Ascending aorta (tissue), 2 donors: Measurements from ENCODE around the gene RRAS. TPM values are rescaled to one million over a fixed set of nuclear protein-coding genes. Genes with fewer than 3 reads are reported as not detected.
A peak's percentile ranks its signal among the peaks of the same experiment; 100 is the strongest.

Source experiments
- DNase-seq, 2 donors: peaks; one replicate each; pipeline ENCODE4 v3.0.0-alpha.2; 2019; ENCODE audit warnings: low spot score in 2 of 2
- H3K27ac ChIP-seq, 2 donors: fragments of 200-600 bp; sonication (generic); one replicate each; pipeline ENCODE4 v1.5.1; 2016 to 2017; ENCODE audit warnings: mild to moderate bottlenecking in 1 of 2
- H3K27me3 ChIP-seq: fragments of 200-600 bp; sonication (generic); one replicate; pipeline ENCODE4 v1.5.1; 2017
- H3K36me3 ChIP-seq, 2 donors: fragments of 200-600 bp; sonication (generic); one replicate each; pipeline ENCODE4 v1.5.1; 2016
- H3K4me1 ChIP-seq, 2 donors: fragments of 200-600 bp; sonication (generic); one replicate each; pipeline ENCODE4 v1.5.1; 2016 to 2017; ENCODE audit warnings: mild to moderate bottlenecking in 1 of 2
- H3K4me3 ChIP-seq, 2 donors: fragments of 200-600 bp; sonication (generic); one replicate each; pipeline ENCODE4 v1.5.1; 2016 to 2017; ENCODE audit warnings: mild to moderate bottlenecking in 1 of 2
- H3K9me3 ChIP-seq, 2 donors: fragments of 200-600 bp; sonication (generic); one replicate each; pipeline ENCODE4 v1.5.1; 2016
- CTCF ChIP-seq, 3 experiments: fragments of 200-600 bp in 2 of 3; fragments of 450-650 bp in 1 of 3; sonication (generic) in 2 of 3; IDR thresholded peaks; one replicate each; pipeline ENCODE4 v1.5.1; 2016 to 2019; ENCODE audit warnings: antibody characterized with exemption in 3 of 3, mild to moderate bottlenecking in 1 of 3, moderate library complexity in 1 of 3
- intact Hi-C: fragments of 100-400 bp; cut with DNase I; formaldehyde crosslinking; loops from one replicate; pipeline ENCODE4 v1.15.1; 2023
- total RNA-seq: library from RNA; depleted of rRNA; stranded (reverse); fragments of >200 nt; gene quantifications from one replicate; pipeline ENCODE4 v1.1.0, GENCODE V29; 2016

Gene RRAS
- total RNA-seq, 1 donor from 2014 or later, result 161 TPM

- intact Hi-C loops, result no loop called here
- no peak for DNase-seq
- no peak overlapping the region for H3K27ac ChIP-seq
- peaks cover 48 to 56% of the 10 kb centered on the region in 2 donors for H3K36me3 ChIP-seq
- TF ChIP-seq CTCF (IDR thresholded peaks at IDR 0.05), result no peak
- H3K9me3 ChIP-seq, result no peaks in the 10 kb centered on the region
- H3K4me1 ChIP-seq, result no peaks in the 10 kb centered on the region
- no peaks in the 10 kb centered on the region for H3K27me3 ChIP-seq
- H3K4me3 ChIP-seq, result no peak overlapping the region
Measured at GRCh38 chr19:49616532-49616931, 23.4 kb downstream of the RRAS start.

- Histone ChIP-seq H3K4me1 (no peaks in the 10 kb centered on the region), H3K27ac (no peak overlapping the region), H3K36me3 (peaks cover 53 to 56% of the 10 kb centered on the region in 2 donors), H3K27me3 (no peaks in the 10 kb centered on the region), H3K4me3 (no peak overlapping the region), H3K9me3 (no peaks in the 10 kb centered on the region)
- intact Hi-C loops, result no loop called here
- no peak for DNase-seq
- no peak for TF ChIP-seq CTCF (IDR thresholded peaks at IDR 0.05)
Measured at GRCh38 chr19:49615861-49616260, 24.1 kb downstream of the RRAS start.

- Histone ChIP-seq H3K27ac (peak overlapping the region in 1 of 2 donors; percentile 26), H3K4me1 (no peaks in the 10 kb centered on the region), H3K4me3 (no peak overlapping the region), H3K27me3 (no peaks in the 10 kb centered on the region), H3K36me3 (peaks cover 52 to 55% of the 10 kb centered on the region in 2 donors), H3K9me3 (no peaks in the 10 kb centered on the region)
- intact Hi-C loops, result no loop called here
- TF ChIP-seq CTCF (IDR thresholded peaks at IDR 0.05), result no peak
- DNase-seq, result no peak
Measured at GRCh38 chr19:49614096-49614833, 25.7 kb downstream of the RRAS start.

- Histone ChIP-seq H3K27ac (peak overlapping the region in 1 of 2 donors; percentile 26), H3K36me3 (peaks cover 53 to 55% of the 10 kb centered on the region in 2 donors), H3K4me1 (no peaks in the 10 kb centered on the region), H3K4me3 (no peak overlapping the region), H3K9me3 (no peaks in the 10 kb centered on the region), H3K27me3 (no peaks in the 10 kb centered on the region)
- intact Hi-C loops, result no loop called here
- TF ChIP-seq CTCF (IDR thresholded peaks at IDR 0.05), result no peak
- no peak for DNase-seq
Measured at GRCh38 chr19:49613374-49613773, 26.6 kb downstream of the RRAS start.

- no peak for DNase-seq
- no peaks in the 10 kb centered on the region for H3K9me3 ChIP-seq
- intact Hi-C loops, result no loop called here
- no peaks in the 10 kb centered on the region for H3K4me1 ChIP-seq
- H3K27me3 ChIP-seq, result no peaks in the 10 kb centered on the region
- no peak for TF ChIP-seq CTCF (IDR thresholded peaks at IDR 0.05)
- H3K27ac ChIP-seq, result no peak overlapping the region
- H3K36me3 ChIP-seq, result peaks cover 41 to 53% of the 10 kb centered on the region in 2 donors
- H3K4me3 ChIP-seq, result no peak overlapping the region
Measured at GRCh38 chr19:49609499-49610092, 30.3 kb downstream of the RRAS start.
